Activated naive CD8-positive, alpha-beta T cell treated with anti-CD3 and anti-CD28 coated beads, Interleukin-2, amount 50 U/mL, for 16 hours (primary cell): ENCODE measurements around the gene CABP5.

ENCODE experiments used
- DNase-seq: peaks from one replicate; pipeline ENCODE4 v3.0.0-alpha.2; 2020; ENCODE audit warnings: low read depth, low spot score

The CABP5 gene

DNA sequence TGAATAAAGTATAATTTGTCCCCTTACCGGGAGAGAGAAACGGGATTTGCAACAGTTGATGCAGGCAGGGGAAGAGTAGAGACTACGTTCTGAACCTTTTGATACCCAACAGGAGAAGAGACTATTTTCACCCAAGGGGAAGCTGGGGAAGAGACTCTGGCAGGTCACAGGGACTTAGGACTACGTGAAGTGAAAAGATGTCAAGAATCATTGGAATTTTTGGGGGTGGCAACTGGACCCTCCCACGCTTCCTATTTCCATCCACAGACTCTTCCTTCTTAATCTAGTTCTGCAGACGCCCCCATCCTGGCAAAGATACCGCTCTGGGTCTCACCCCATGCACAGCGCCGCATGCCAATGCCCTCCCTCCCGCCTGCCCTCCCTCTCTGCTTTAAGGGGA lies 13.8 kb downstream of the CABP5 start:
- no peak for DNase-seq

GRCh38 chr19:48029431-48029830 lies 14.4 kb downstream of the CABP5 start:
- no peak for DNase-seq

DNA sequence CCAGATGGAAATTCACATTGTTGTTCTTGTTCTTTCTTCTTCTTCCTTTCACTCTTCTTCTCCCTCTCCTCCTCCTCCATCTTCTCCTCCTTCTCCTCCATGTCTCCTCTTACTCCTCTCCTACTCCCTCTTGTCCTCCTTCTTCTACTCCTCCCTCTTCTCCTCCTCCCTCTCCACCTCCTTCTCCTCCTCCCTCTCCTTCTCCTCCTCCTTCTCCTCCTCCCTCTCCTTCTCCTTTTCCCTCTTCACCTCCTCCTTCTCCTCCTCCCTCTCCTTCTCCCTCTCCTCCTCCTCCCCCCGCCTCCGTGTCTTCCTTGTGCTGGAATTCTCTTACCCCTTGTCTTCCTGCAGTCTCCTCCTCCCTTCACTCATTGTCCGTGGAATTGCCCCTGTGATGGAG lies 18.4 kb downstream of the CABP5 start:
- no peak for DNase-seq

DNA sequence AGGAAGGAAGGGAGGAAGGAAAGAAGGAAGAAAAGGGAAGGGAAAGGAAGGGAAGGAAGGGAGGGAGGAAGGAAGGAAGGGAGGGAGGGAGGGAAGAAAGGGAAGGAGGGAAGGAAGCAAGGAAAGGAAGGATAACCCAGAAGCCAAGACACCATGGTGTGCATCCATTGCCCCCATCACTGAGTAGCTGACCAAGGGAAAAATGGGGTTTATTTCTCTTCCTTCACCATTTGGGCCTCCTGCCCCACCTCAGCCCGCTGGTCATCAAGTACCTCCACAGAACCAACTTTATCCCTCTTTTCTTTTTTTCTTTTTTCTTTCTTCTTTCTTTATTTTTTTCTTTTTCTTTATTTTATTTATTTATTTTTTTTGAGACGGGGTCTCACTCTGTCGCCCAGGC lies 20.4 kb downstream of the CABP5 start:
- DNase-seq = no peak

DNA sequence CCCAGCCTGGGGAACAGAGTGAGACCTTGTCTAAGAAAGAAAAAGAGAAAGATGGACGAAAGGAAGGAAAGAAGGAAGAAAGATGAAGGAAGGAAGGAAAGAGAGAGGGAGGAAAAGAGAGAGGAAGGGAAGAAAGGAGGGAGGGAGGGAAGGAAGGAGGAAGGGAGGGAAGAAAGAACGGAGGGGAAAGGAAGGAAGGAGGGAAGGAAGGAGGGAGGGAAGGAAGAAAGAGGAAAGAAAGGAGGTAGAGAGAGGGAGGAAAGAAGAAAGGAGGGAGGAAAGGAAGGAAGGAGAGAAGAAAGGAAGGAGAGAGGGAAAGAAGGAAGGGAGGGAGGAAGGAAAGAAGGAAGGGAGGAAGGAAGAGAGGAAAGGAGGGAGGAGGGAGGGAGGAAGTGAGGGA lies 20.9 kb downstream of the CABP5 start:
- DNase-seq = no peak

GRCh38 chr19:48020686-48021085 lies 23.2 kb downstream of the CABP5 start:
- DNase-seq = no peak

- DNase-seq = no peak
These were observed 32.7 kb downstream of the CABP5 start for GRCh38 chr19:48010932-48011758.

- DNase-seq = no peak
These were observed 37.1 kb downstream of the CABP5 start for GRCh38 chr19:48006762-48007161.

DNA sequence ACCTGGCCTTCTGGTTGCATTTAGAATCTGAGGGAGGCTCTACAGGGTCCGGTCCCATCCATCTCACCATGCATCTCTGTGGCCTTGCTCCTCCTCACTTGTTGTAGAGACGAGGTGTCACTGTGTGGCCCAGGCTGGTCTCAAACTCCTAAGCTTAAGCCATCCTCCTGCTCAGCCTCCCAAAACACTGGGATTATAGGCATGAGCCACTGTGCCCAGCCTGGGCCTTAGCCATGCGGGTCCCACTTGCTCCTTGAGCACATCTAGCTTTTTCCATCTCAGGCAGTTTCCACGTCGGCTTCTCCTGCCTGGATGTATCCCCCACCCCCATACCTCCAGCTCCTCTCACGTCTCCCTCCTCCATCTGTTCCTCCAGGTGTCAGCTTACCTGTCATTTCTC lies 39.6 kb downstream of the CABP5 start:
- DNase-seq = no peak

- DNase-seq = no peak
These were observed 43.0 kb downstream of the CABP5 start for GRCh38 chr19:48000846-48001245.

DNA sequence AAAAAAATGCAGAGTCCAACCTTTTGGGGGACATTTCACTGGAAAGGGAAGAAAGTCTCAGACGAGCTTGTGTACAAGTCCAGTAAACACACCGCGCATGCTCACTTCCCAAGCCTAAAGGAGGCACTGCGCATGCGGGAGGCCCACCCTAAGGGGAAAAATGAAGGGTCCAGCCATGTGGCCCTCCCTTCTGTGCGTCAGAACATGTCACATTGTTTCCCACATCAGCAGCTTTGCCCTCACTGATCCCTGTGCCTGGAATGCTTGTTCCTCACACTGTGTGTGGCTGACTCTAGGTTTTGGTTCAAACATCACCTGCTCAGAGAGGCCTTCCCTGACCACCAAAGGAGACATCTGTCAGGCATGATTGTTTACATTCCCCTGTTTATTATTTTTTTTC lies 45.1 kb downstream of the CABP5 start:
- DNase-seq = no peak

DNA sequence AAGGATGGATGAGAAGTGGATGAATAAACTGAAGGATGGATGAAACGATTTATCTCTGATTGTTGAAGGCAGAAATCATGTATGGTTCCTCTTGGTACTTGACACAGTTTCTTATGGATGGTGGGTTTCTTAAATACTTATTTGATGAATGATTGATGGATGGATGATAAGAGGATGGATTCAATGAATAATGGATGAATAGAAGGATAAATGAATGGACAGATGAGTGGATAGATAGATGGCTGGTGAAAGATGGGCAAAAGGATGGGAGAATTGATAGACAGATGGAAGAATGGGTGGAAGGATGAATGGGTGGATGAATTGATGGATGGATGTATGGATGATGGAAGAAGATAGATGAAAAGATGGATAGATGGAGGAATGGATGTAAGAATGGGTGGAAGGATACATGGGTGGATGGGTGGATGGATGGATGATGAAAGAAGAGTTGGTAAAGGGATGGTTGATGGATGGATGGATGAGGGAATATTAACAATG lies 47.6 kb downstream of the CABP5 start:
- DNase-seq = no peak

DNA sequence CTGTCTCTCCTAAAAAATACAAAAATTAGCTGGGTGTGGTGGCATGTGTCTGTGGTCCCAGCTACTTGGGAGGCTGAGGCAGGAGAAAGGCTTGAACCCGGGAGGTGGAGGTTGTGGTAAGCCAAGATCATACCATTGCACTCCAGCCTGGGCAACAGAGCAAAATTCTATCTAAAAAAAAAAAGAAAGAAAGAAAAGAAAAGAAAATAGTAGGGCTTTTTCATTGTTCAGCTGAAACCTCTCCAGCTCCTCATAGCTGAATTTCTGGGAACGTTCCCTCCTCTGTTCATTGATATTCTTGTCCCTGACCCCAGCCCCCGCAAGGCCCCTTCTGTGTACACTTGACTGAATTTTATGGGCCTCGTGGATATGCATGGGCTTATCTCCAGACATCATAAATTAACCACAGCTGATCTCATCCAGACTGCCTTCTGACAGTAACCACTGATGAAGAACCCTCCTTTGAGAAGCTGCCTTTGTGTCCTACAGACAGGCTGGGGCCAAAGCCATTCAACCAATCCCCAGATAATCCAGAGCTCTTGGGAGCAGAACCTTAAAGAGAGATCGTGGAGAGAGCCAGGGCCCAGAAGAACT lies 49.6 kb downstream of the CABP5 start, which contains the start of gene ELSPBP1:
Gene ELSPBP1 (plus strand): TSS at position 424 of the 594 bp plus-strand sequence. CDS start 14,036 bp downstream, outside the sequence.
- no peak for DNase-seq

DNA sequence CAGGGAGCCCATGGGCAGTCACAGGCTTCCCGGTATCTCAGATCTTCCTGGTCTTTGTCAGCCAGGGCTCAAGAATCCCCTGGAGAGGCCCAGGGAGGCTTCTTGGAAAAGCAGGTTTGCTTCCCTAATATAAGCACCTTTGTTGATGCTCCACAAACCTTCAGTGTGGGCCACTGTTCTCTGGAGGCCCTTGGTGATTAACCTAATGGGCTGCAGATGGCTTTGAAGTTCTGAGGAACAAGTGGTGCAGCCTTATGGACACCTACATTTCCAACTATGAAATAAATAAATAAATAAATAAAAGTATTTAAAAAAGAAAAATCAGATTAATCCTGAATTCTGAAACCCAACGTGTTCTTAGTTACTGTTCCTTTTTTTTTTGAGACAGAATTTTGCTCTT lies 51.8 kb downstream of the CABP5 start, which contains the start of gene BSPH1:
Gene BSPH1 (minus strand): TSS at position 101 of the 400 bp plus-strand sequence. CDS start 89 bp downstream, at position 12.
- DNase-seq = no peak

DNA sequence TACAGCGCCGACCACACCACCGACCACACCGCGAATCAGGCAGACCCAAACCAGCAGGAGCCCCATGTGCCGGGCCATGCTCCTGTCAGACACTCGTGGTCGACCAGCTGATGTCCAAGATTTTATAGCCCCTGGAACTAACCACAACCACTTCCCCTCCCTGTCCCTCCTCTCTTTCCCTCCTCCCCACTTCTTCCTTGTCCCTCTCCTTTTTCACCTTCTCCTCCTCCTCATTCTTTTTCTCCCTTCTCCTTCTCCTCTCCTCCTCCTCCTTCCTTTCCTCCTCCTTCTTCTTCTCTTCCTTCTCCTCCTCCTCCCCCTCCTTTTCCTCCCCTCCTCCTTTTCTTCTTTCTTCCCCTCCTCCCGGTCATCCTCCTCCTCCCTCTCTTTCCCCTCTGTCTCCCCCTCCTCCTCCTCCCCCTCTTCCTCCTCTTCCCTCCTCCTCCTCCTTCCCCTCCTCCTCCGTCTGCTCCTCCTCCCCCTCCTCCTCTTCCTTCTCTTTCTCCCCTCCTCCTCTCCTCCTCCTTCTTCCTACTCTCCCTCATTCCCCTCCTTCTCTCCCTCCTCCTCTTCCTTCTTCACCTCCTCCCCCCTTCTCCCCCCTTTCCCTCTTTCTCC lies 52.6 kb downstream of the CABP5 start:
- no peak for DNase-seq
